ENCODE measurements around the gene IGFL3.

DNA sequence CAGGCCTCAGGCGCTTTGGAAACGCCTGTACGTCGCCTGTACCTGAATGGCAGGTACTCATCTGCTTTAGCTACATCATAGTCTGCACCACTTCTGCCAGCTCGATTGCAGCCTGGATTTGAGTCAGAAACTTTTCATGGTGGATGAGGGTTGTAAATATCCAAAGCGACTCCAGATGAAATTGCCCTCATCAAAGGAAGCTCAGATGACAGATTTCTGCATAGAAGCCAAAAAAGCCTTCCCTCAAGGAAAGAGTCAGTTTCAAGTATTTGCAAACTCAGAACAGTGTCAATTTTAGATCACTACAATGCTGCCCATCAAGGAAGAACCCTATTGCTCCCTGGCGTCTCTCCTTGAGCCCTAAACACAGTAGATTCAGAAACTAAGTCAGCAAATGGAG lies 44.9 kb downstream of the IGFL3 start:
- no peak for TF ChIP-seq POLR2A (IDR thresholded peaks at IDR 0.05; ENCODE audit: low read depth)
- no peak for TF ChIP-seq CTCF (IDR thresholded peaks at IDR 0.05)
- TF ChIP-seq POLR2AphosphoS5 (IDR thresholded peaks at IDR 0.05): no peak
- TF ChIP-seq EP300 (IDR thresholded peaks at IDR 0.05): no peak
